ENCODE data around the gene SRSF6. TPM values are rescaled to one million over a fixed set of nuclear protein-coding genes. Genes with fewer than 3 reads are reported as not detected.
"Not testable (repeated sequence)": the region's sequence is repeated elsewhere in the genome, so short reads cannot be mapped to it uniquely, and the experiment has no call there.

SRSF6 gene
- total RNA-seq, 4 donors from 2014 or later, result 82.8 to 117 (median 103) TPM

GRCh38 chr20:43416591-43417228 lies 41.0 kb upstream of the SRSF6 start:
- Histone ChIP-seq H3K4me3 (no peak overlapping the region), H3K4me1 (no peaks in the 10 kb centered on the region), H3K9me3 (peaks cover 0 to 43% (median 6%) of the 10 kb centered on the region in 4 donors), H3K27me3 (no peaks in the 10 kb centered on the region), H3K27ac (no peak overlapping the region), H3K36me3 (no peaks in the 10 kb centered on the region)
- TF ChIP-seq CTCF (IDR thresholded peaks at IDR 0.05) (no peak), EP300 (IDR thresholded peaks at IDR 0.05) (no peak), POLR2A (IDR thresholded peaks at IDR 0.05) (no peak)
- WGBS, 2 donors, result 88 to 92% methylated on average over 5 of the region's 6 CpGs
- DNase-seq (ENCODE audit: low spot score in 2 of 2), result no peak

- Histone ChIP-seq H3K9me3 (peaks cover 0 to 43% (median 6%) of the 10 kb centered on the region in 4 donors), H3K36me3 (no peaks in the 10 kb centered on the region), H3K4me1 (no peaks in the 10 kb centered on the region), H3K27ac (no peak overlapping the region), H3K27me3 (no peaks in the 10 kb centered on the region), H3K4me3 (no peak overlapping the region)
- TF ChIP-seq POLR2A (IDR thresholded peaks at IDR 0.05) (no peak), CTCF (IDR thresholded peaks at IDR 0.05) (no peak), EP300 (IDR thresholded peaks at IDR 0.05) (no peak)
- no peak for DNase-seq (ENCODE audit: low spot score in 2 of 2)
These were observed 37.5 kb upstream of the SRSF6 start for GRCh38 chr20:43420192-43420591.

GRCh38 chr20:43420913-43421312 lies 36.8 kb upstream of the SRSF6 start:
- not testable (repeated sequence) for H3K27me3 ChIP-seq; H3K27ac ChIP-seq; H3K4me1 ChIP-seq; H3K36me3 ChIP-seq; DNase-seq (ENCODE audit: low spot score in 2 of 2); H3K4me3 ChIP-seq
- peaks cover 0 to 43% (median 6%) of the 10 kb centered on the region in 4 donors for H3K9me3 ChIP-seq
- WGBS, 2 donors, result 86% methylated on average over 7 of the region's 7 CpGs

GRCh38 chr20:43426172-43426571 lies 31.5 kb upstream of the SRSF6 start:
- WGBS, 2 donors, result 74 to 88% methylated on average over 5 of the region's 5 CpGs
- no peak for TF ChIP-seq CTCF (IDR thresholded peaks at IDR 0.05)
- TF ChIP-seq POLR2A (IDR thresholded peaks at IDR 0.05), result no peak
- TF ChIP-seq EP300 (IDR thresholded peaks at IDR 0.05), result no peak
- no peak for DNase-seq (ENCODE audit: low spot score in 2 of 2)

GRCh38 chr20:43430265-43431133 lies 27.2 kb upstream of the SRSF6 start:
- WGBS, 2 donors, result 44 to 46% methylated on average over 10 of the region's 10 CpGs
- Histone ChIP-seq H3K27ac (no peak overlapping the region), H3K4me1 (no peaks in the 10 kb centered on the region), H3K9me3 (peaks cover 0 to 10% (median 0%) of the 10 kb centered on the region in 4 donors), H3K36me3 (no peaks in the 10 kb centered on the region), H3K4me3 (no peak overlapping the region), H3K27me3 (no peaks in the 10 kb centered on the region)
- TF ChIP-seq CTCF (IDR thresholded peaks at IDR 0.05) (no peak), POLR2A (IDR thresholded peaks at IDR 0.05) (no peak), EP300 (IDR thresholded peaks at IDR 0.05) (no peak)
- no peak for DNase-seq (ENCODE audit: low spot score in 2 of 2)

More at GRCh38 chr20:43426172-43426571, 31.5 kb upstream of the SRSF6 start:
- H3K4me3 ChIP-seq, result no peak overlapping the region
- H3K27me3 ChIP-seq, result no peaks in the 10 kb centered on the region
- no peaks in the 10 kb centered on the region for H3K36me3 ChIP-seq
- no peak overlapping the region for H3K27ac ChIP-seq
- H3K9me3 ChIP-seq, result peaks cover 0 to 5% (median 0%) of the 10 kb centered on the region in 4 donors
- H3K4me1 ChIP-seq, result no peaks in the 10 kb centered on the region

All from tibial nerve (tissue), 4 donors.